GM18870 (cell line): ENCODE data around the gene PPP1R13L.
A peak's percentile ranks its signal among the peaks of the same experiment; 100 is the strongest.

Experiments
- ATAC-seq: cut with Tn5 transposase; IDR thresholded peaks from one replicate; pipeline ENCODE4 v1.9.1; 2021; ENCODE audit warnings: moderate library complexity; ENCODE audit not compliant: unreplicated experiment

The PPP1R13L gene, protein sequence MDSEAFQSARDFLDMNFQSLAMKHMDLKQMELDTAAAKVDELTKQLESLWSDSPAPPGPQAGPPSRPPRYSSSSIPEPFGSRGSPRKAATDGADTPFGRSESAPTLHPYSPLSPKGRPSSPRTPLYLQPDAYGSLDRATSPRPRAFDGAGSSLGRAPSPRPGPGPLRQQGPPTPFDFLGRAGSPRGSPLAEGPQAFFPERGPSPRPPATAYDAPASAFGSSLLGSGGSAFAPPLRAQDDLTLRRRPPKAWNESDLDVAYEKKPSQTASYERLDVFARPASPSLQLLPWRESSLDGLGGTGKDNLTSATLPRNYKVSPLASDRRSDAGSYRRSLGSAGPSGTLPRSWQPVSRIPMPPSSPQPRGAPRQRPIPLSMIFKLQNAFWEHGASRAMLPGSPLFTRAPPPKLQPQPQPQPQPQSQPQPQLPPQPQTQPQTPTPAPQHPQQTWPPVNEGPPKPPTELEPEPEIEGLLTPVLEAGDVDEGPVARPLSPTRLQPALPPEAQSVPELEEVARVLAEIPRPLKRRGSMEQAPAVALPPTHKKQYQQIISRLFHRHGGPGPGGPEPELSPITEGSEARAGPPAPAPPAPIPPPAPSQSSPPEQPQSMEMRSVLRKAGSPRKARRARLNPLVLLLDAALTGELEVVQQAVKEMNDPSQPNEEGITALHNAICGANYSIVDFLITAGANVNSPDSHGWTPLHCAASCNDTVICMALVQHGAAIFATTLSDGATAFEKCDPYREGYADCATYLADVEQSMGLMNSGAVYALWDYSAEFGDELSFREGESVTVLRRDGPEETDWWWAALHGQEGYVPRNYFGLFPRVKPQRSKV

DNA sequence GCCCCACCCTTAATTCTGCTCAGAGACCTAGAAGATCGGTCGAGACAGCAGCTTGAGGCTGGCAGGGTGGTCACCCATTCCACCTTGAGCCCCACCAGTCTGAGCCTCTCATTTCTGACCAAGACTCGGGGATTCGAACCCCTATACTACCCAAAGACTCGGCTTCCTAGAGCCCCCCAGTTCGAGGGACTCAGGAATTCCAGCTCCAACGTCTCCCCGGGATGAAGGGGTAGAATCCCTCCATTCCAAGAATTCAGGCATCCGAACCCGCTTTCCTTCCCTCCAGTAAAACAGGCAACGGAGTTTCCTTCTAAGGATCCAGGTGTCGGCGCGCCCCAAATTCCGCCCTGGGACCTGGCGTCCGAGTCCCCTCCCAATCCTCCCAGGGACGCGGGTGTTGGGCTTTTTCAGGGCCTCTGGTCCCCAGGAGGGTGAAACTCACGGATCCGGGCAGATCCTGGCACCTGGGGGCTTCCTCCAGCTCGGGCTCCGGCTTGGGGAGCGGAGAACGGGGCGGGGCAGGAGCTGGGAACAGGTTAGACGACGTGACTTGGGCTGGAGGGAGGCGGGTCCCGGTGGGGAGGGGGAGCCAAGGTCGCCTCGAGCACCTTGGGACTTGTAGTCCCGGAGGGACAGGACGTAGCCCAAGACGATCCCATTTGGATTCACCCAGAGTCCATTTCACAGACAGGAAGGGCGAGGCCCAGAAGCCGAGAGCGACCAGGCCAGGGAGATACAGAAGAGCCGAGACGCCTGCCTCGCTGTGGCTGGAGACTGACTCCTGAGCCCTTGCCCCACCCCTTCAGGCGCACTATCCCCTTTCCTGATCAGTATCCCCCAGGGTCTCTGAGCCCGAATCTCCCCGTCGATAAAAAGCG is at the start of gene PPP1R13L:
Gene PPP1R13L (minus strand): TSS at position 513 of the 878 bp plus-strand sequence. CDS start 6,751 bp downstream, outside the sequence.
- ATAC-seq, result peak; percentile 12

DNA sequence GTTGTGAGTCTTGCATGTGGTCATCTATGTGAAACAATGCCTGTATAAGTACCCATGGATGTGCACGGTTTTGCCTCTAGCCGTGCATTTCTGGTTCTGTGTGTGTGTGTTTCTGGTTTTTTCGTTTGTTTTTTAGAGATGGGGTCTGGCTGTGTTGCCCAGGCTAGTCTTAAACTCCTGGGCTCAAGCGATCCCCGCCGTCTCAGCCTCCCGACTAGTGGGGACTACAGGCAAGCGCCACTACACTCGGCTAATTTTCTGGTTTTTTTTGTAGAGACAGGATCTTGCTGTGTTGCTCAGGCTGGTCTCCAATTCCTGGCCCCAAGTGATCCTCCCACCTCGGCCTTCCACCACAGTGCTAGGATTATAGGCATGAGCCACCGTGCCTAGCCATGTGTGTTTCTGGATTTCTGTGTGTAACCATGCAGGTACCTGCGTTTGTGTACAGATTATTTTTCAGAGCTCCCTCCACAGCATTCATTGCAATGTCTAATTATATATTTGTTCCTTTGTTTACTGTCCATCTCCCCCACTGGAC is 47.0 kb upstream of the PPP1R13L start:
- no peak for ATAC-seq

DNA sequence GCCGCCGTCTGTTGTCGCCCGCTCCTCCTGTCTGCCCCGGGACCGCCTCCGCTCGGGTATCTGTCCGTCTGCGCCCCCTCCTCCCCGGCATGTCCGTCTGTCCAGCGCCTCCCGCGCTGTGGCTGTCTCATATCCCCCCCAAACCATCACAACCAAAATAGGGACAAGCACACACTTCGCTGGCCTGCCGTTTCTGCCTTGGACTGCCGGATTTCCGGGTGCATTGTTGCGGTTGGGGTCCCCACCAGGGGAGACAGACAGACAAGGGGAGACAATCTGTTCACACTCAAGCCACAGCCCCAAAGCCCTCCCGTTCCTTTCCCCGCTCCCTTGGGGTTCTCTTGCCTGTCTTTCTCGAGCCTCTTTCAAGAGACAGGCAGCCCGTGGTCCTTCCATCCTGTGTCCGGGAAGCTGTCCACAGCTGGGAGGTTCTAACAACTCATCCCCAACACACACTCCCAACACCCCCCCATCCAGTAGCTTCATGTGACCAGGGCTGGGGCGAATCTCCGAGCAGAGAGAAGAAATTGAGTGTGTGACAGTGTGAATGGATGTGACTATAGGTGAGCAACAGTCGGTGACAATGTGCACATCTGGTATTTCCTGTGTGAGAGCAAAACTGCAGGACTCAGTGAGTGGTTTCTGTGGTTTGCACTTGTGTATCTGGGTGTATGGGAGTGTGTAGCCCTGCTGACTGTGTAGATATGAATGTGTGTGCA is 46.4 kb upstream of the PPP1R13L start:
- no peak for ATAC-seq

DNA sequence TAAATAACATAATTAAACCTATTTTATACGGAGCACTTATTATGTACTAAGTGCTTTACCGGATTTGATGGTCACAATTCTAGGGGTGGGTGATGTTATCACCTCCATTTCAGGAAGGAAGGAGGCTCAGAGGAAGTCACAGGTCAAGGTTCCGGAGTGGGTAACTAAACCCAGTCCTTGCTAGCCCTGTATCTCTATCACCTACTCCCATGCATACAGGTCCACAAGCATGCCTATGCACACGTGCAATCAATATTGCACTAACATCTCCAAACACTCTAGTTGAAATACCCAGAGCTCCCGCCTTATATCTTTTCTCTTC is 45.1 kb upstream of the PPP1R13L start:
- ATAC-seq, result no peak

DNA sequence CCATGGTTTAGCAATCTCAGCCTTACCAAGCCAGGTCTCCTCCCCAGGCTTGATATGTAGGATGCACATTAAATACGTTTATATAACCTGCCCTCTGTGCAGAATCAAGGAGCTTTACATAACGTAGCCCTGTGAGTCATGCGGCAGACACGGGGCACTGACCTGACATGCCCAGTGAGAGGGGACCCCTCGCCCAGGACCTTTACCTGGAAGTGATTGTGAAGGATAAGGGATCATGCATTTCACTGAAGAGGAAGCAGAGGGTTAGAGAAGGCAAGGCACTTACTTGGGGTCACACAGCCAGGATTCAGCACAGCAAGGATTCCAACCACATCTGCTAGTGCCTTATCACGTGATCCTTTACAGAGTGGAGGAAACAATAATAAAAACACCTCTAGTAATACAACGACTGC is 44.0 kb upstream of the PPP1R13L start:
- no peak for ATAC-seq

DNA sequence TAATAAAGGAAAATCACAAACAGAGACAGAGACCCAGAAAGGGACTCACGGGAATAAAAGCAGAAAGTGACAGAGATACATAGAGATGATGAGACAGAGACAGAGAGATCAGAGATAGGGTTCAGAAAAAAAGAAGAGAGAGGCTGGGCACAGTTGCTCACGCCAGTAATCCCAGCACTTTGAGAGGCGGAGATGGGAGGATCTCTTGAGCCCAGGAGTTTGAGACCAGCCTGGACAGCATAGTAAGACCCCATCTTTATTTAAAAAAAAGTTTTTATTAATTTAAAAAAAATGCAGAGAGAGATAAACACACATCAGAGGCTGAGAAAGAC is 43.5 kb upstream of the PPP1R13L start:
- ATAC-seq, result no peak

DNA sequence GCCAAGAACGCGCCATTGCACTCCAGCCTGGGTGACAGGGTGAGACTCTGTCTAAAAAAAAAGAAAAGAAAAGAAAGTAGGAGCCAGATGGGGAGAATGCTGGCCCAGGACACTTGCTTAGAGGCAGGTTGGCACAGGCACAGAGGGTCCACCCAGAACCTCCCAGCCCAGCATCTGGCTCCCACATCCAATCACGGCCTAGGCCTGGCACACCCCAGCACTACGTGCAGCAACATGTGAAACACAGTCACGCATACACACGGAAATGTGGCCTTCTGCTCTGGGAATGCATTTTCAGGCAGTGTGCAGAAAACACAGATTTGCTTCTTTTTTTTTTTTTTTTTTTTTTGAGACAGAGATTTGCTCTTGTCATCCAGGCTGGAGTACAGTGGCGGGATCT is 42.1 kb upstream of the PPP1R13L start:
- ATAC-seq, result no peak

DNA sequence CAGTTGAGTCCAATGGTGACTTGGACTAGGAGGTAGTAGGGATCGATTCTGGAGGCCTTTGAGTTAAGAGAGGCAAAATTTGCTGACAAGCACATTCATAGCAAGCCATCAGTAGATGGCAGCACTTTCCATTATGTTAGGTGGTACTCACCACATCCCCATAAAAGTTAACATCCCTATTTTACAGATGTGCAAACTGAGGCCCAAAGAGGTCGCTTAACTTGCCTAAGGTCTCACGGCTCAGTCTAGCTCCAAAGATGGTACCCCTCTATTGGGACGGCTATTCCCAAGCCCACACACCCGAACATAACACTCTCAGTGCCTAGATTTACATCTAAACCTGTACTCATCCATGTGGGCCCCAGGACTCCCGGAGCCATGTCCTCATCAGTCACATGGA is 41.4 kb upstream of the PPP1R13L start:
- no peak for ATAC-seq

DNA sequence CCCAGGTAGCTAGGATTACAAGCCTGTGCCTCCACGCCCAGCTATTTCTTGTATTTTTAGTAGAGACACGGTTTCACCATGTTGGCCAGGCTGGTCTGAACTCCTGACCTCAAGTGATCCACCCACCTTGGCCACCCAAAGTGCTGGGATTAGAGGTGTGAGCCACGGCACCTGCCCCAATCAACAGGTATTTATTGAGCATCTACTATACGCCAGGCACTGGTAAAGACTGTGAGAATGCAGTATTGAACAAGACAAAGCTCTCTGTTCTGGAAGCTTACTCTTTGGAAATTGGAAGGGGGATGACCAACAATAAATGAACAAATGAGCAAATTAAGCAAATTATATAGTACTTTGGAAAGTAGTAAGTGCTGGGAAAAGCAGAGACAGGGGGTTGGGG is 40.3 kb upstream of the PPP1R13L start:
- no peak for ATAC-seq

DNA sequence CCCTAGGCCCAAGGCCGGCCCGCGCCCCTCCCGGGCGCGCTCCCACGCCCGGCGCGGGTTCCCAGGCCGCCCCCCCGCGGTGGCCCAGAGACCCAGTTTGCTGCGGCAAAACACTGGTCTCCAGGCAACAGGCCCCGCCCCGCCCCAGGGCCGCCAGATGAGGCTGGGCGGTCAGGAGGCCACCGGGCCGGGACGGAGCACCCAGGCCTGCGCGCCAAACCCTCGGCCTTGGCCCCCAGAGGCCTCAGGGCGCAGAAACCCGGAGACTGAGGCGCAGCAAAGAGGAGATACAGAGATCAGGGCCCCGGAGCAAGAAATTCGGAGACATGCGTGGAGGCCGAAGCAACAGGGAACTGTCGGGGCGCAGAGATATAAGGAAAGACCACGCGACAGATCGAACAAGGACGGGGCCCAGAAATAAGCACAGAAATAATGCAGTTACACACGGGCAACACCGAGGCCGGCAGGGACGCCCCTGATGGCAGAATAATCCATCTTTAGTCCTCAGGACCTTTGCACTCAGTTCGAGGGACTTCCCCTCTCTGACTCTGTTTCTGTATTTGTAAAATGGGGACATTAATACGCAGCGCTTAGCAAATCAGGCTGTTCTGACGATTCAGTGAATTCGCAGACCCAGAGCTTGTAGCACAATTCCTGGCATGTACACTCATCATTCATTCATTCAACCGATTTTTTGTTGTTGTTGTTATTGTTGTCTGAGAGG is 39.6 kb upstream of the PPP1R13L start:
- no peak for ATAC-seq

DNA sequence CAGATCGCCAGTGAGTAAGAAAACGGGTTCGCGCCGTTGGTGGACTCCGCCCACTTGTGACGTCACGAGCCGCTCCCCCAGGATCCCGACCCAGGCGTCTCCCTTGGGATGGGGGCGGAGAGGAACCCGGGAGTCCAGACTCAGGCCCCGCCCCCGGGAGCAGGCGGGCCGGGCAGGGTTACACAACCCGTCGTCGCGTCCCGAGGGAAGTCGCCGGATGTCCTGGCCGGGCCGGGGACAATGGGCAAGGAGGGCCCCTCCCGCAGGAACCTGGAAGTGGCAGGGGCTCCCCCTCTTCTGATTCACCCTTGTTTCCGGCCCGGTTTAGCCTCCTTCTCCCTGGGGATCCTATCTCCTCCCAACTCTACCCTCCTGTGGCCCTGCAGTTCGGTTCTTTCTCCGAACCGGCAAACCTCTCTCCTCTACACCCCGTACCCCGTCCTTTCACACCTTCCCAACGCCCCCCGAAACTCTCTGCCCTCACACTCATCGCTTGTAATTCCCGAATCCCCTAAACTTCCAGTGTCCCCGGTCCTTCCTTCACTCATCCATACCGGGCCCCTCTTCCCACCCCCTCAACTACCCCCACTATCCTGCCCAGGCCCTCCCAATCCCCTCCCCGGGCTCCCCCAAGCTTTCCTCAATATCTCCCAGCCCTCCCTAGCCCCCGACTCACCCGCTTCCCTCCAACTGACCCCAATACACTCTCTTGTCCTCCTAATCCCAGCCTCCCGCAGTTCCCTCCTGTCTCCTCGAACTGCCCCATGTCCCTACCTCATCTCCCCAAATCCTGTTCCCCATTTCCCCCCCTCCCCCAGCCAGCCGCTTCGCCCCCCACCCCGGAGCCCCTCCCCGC is 38.8 kb upstream of the PPP1R13L start:
- ATAC-seq, result no peak

DNA sequence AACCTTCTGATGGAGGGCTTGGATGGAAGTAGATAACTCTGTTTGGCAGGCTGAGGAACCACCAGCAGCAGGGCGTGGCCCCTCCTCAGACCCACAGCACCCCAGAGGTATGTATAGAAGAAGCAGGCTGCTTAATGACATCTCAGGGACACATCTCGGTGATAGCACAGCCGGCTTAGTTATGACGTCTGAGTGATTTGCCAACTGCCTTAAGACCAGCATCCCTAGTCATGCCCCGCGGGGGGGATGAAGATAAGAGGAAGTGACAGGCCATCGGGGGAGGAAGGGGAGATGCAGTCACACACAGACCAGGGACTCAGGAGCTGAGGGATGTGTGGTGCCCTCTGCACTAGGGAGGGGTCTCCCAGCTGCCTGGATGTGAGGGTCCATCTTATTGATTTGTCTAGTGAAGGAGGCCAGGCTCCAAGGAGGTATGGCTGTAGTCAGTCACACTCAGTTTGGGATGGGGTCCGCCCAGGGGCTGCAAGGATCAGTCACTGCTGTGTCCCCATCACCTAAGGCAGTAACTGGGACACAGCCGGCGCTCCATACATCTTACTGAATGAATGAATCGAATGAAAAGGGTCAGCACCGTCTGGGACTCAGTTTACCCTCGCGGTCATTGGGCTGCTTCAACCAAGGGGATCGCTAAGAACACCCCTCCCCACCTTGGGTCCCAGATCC is 38.1 kb upstream of the PPP1R13L start:
- ATAC-seq, result no peak

DNA sequence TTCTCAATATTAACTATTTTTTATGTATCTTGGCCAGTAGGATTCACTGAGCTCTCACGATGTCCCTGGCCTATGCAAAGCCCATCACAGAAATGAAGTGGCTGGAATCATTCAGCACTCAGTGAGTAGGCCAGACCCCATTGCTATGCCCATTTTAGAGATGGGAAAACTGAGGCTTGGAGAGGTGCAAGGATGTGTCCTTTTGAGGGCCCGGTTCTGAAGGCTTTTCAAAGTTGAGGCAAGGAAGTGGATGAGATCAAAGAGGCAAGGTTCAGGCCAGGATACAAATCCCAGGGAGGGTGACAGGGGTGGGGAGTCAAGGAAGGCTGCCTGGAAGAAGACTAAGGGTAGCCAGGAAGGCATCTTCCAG is 37.5 kb upstream of the PPP1R13L start:
- ATAC-seq, result no peak

DNA sequence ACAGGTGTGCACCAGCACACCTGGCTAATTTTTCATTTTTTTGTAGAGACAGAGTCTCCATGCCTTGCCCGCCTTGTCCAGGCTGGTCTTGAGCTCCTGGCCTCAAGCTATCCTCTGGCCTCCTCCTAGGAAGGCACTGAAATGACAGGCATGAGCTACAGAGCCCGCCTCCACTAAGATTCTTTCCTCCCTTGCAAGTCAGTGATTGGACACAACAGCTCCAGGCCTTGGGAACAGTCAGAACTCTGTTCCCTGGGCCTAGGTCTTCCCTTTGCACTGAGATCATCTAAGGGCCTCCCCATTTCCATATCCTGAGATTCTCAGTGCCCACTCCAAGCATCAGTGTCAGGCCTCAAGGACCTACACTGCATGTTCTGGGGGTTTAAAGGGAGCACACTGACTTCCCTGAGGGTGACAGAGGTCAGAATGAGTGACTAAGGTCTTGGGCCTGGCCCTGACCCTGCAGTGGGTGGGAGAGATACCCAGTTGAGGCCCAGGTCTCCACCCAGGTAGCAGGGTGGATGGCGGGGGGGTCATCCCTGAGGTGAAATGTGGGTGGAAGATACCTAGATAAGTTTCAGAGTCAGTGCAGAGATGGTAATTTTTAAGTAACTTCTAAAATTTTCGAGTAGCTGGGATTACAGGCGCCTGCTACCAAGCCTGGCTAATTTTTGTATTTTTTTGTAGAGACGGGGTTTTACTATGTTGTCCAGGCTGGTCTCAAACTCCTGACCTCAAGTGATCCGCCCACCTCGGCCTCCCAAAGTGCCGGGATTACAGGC is 36.2 kb upstream of the PPP1R13L start:
- no peak for ATAC-seq

DNA sequence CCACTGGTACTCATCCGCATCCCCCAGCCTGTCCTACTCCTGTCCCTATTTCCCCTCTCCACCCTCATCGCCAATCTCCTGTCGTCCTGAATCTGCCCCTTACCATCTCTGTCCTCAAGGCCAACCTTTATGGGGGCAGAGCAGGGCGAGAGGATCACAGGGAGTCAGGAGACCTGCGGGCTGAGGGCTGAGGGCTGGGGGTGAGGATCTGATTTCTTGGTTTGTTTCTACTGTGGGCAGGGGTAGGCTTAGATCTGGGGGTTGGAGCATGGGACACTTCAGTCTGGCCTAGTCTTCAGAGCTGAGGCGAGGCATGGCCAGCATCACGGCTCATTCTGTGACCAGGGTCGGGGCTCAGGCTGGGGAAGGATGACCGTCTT is 35.4 kb upstream of the PPP1R13L start:
- no peak for ATAC-seq

DNA sequence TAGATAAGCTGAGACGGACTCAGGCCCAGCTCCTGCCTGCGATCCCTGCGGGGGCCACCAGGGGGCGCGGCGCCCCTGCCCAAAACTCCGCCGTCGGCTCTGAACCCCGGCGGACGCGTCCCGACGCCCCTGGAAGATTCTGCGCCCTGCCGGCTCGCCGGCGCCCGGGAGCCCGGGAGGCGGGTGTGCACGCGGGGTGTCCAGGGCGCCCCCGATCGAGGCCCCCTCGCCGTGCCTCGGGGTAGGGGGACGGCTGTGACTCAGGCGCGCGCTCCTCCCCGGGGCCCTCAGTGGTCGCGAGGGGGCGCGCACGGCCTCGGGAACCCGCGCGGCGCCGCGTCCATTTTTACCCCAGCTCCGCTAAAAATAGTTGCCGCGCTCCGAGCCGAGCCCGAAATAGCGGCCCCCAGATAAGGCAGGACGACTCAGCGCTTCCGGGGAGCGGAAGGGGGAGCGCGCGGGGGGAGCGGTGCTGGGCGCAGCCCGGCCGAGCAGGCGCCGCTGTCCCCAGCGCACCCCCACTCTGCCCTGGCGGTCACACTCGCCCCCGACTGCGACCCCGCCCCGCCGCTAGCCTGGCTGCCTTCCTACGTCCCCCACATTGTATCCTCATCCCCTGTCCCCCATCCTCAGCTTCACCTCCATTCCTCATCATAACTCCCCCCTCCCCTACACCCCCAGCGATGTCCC is 34.8 kb upstream of the PPP1R13L start:
- ATAC-seq, result peak; percentile 51

DNA sequence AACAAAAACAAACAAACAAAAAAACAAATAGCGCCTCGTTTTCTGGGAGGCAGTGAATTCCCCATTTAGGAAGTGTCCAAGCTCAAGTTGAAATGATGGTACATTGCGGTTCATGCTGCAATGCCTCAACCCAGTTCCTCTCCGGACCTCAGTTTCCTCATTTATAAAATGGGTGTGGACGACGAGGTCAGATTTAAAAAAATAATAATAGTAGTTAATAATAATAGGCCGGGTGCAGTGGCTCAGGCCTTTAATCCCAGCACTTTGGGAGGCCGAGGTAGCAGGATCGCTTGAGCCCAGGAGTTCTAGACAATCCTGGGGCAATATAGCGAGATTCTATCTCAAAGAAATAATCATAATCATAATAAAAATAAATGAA is 34.3 kb upstream of the PPP1R13L start:
- ATAC-seq, result no peak
